WTC11 (cell line): Measurements from ENCODE around the gene CDH13. TPM values are rescaled to one million over a fixed set of nuclear protein-coding genes. Genes with fewer than 3 reads are reported as not detected.

Experiments
- ATAC-seq: fragments of 200-7000 bp; cut with Tn5 transposase; 2 replicates; pipeline ENCODE4 v1.10.0; 2021; ENCODE audit warnings: mild to moderate bottlenecking, moderate library complexity
- CTCF ChIA-PET: fragments of 300-600 bp; sonication (Branson Sonifier 250); formaldehyde crosslinking; loops from one replicate; lab custom pipeline; 2021; ENCODE audit warnings: antibody characterized with exemption; lab: Charles Lee
- POLR2A ChIA-PET: fragments of 350-600 bp; sonication (Branson Sonifier 250); formaldehyde crosslinking; loops from one replicate; lab custom pipeline; 2021; ENCODE audit warnings: antibody characterized with exemption; lab: Charles Lee
- DNase-seq: peaks from one replicate; pipeline ENCODE4 v3.0.0; 2021; ENCODE audit warnings: low spot score
- H3K27ac Mint-ChIP-seq: 2 replicates; pipeline ENCODE4 v1.8.0; 2021; ENCODE audit warnings: mixed read lengths
- H3K27me3 Mint-ChIP-seq: 2 replicates; pipeline ENCODE4 v1.8.0; 2021; ENCODE audit warnings: low read depth, mild to moderate bottlenecking, moderate library complexity, mixed read lengths
- H3K36me3 Mint-ChIP-seq: 2 replicates; pipeline ENCODE4 v1.8.0; 2021; ENCODE audit warnings: mixed read lengths
- H3K4me1 Mint-ChIP-seq: 2 replicates; pipeline ENCODE4 v1.8.0; 2022; ENCODE audit warnings: mixed read lengths
- H3K4me3 Mint-ChIP-seq: 2 replicates; pipeline ENCODE4 v1.8.0; 2021; ENCODE audit warnings: mild to moderate bottlenecking, moderate library complexity, mixed read lengths
- H3K9me3 Mint-ChIP-seq: 2 replicates; pipeline ENCODE4 v1.8.0; 2021; ENCODE audit warnings: mixed read lengths
- ATF6 ChIP-seq: sonication (generic); formaldehyde crosslinking; IDR thresholded peaks from 2 replicates; pipeline ENCODE4 v1.8.1; 2023; ENCODE audit warnings: mild to moderate bottlenecking, missing genetic modification reagents
- CREM ChIP-seq: sonication (generic); formaldehyde crosslinking; IDR thresholded peaks from 2 replicates; pipeline ENCODE4 v1.8.1; 2022; ENCODE audit warnings: mild to moderate bottlenecking, missing genetic modification reagents, moderate library complexity
- E2F4 ChIP-seq: sonication (generic); formaldehyde crosslinking; IDR thresholded peaks from 2 replicates; pipeline ENCODE4 v1.8.1; 2022; ENCODE audit warnings: low read depth, mild to moderate bottlenecking, moderate library complexity, missing genetic modification reagents, borderline replicate concordance
- ELF4 ChIP-seq: sonication (generic); formaldehyde crosslinking; IDR thresholded peaks from 2 replicates; pipeline ENCODE4 v1.8.1; 2022; ENCODE audit warnings: low read depth, mild to moderate bottlenecking, moderate library complexity, missing genetic modification reagents
- ESRRA ChIP-seq: sonication (generic); formaldehyde crosslinking; IDR thresholded peaks from 2 replicates; pipeline ENCODE4 v1.8.1; 2022; ENCODE audit warnings: mild to moderate bottlenecking, missing genetic modification reagents, borderline replicate concordance
- MYBL2 ChIP-seq: sonication (generic); formaldehyde crosslinking; IDR thresholded peaks from 2 replicates; pipeline ENCODE4 v1.8.1; 2023; ENCODE audit warnings: mild to moderate bottlenecking, moderate library complexity, missing genetic modification reagents
- NR3C1 ChIP-seq: sonication (generic); formaldehyde crosslinking; conservative IDR thresholded peaks from 2 replicates; pipeline ENCODE4 v1.8.1; 2023; ENCODE audit warnings: low read depth, mild to moderate bottlenecking, missing genetic modification reagents
- OVOL2 ChIP-seq: fragments of 250-450 bp; sonication (Bioruptor Pico); IDR thresholded peaks from 2 replicates; pipeline ENCODE4 v1.9.0; 2021; ENCODE audit warnings: mild to moderate bottlenecking, borderline replicate concordance
- TEAD1 ChIP-seq: sonication (generic); formaldehyde crosslinking; IDR thresholded peaks from 2 replicates; pipeline ENCODE4 v1.8.0; 2022; ENCODE audit warnings: mild to moderate bottlenecking, missing genetic modification reagents
- USF2 ChIP-seq: sonication (generic); formaldehyde crosslinking; IDR thresholded peaks from 2 replicates; pipeline ENCODE4 v1.8.1; 2023; ENCODE audit warnings: mild to moderate bottlenecking, missing genetic modification reagents, moderate library complexity
- ZNF532 ChIP-seq: fragments of 250-450 bp; sonication (Bioruptor Pico); IDR thresholded peaks from 2 replicates; pipeline ENCODE4 v1.9.0; 2021; ENCODE audit warnings: mild to moderate bottlenecking, borderline replicate concordance
- total RNA-seq: library from RNA; stranded (reverse); gene quantifications from 3 replicates; pipeline ENCODE4 v1.2.3, GENCODE V29; 2021
- TF ChIP-seq, protein P1 (sequence below): sonication (generic); formaldehyde crosslinking; conservative IDR thresholded peaks from 2 replicates; pipeline ENCODE4 v1.8.1; 2022; ENCODE audit warnings: mild to moderate bottlenecking, missing genetic modification reagents
- TF ChIP-seq, protein P2 (sequence below): sonication (generic); formaldehyde crosslinking; IDR thresholded peaks from 2 replicates; pipeline ENCODE4 v1.8.1; 2022; ENCODE audit warnings: mild to moderate bottlenecking, moderate library complexity, missing genetic modification reagents
- TF ChIP-seq, protein P3 (sequence below): sonication (generic); formaldehyde crosslinking; conservative IDR thresholded peaks from 2 replicates; pipeline ENCODE4 v1.8.1; 2023; ENCODE audit warnings: mild to moderate bottlenecking, low read depth, missing genetic modification reagents, moderate library complexity

CDH13 gene
- total RNA-seq, 1 experiment from 2014 or later, result 0.81 TPM

GRCh38 chr16:82672676-82673075 lies 45.9 kb downstream of the CDH13 start:
- POLR2A ChIA-PET, result no interaction called here
- no peaks in the 10 kb centered on the region for H3K9me3 Mint-ChIP-seq
- H3K4me1 Mint-ChIP-seq, result no peaks in the 10 kb centered on the region
- DNase-seq (no peak), ATAC-seq (no peak)
- no peak overlapping the region for H3K4me3 Mint-ChIP-seq
- TF ChIP-seq ESRRA (no peak), CREM (CRISPR knock-in tag) (no peak), ELF4 (no peak), OVOL2 (CRISPR knock-in tag) (no peak), TEAD1 (CRISPR knock-in tag) (no peak), ATF6 (CRISPR knock-in tag) (no peak), MYBL2 (CRISPR knock-in tag) (no peak), NR3C1 (CRISPR knock-in tag) (no peak), USF2 (CRISPR knock-in tag) (no peak), ZNF532 (CRISPR knock-in tag) (no peak), E2F4 (CRISPR knock-in tag) (no peak)
- TF ChIP-seq, protein P1, sequence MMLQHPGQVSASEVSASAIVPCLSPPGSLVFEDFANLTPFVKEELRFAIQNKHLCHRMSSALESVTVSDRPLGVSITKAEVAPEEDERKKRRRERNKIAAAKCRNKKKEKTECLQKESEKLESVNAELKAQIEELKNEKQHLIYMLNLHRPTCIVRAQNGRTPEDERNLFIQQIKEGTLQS (CRISPR knock-in tag), result no peak
- TF ChIP-seq, protein P2, sequence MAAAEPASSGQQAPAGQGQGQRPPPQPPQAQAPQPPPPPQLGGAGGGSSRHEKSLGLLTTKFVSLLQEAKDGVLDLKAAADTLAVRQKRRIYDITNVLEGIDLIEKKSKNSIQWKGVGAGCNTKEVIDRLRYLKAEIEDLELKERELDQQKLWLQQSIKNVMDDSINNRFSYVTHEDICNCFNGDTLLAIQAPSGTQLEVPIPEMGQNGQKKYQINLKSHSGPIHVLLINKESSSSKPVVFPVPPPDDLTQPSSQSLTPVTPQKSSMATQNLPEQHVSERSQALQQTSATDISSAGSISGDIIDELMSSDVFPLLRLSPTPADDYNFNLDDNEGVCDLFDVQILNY (CRISPR knock-in tag), result no peak
- TF ChIP-seq, protein P3, sequence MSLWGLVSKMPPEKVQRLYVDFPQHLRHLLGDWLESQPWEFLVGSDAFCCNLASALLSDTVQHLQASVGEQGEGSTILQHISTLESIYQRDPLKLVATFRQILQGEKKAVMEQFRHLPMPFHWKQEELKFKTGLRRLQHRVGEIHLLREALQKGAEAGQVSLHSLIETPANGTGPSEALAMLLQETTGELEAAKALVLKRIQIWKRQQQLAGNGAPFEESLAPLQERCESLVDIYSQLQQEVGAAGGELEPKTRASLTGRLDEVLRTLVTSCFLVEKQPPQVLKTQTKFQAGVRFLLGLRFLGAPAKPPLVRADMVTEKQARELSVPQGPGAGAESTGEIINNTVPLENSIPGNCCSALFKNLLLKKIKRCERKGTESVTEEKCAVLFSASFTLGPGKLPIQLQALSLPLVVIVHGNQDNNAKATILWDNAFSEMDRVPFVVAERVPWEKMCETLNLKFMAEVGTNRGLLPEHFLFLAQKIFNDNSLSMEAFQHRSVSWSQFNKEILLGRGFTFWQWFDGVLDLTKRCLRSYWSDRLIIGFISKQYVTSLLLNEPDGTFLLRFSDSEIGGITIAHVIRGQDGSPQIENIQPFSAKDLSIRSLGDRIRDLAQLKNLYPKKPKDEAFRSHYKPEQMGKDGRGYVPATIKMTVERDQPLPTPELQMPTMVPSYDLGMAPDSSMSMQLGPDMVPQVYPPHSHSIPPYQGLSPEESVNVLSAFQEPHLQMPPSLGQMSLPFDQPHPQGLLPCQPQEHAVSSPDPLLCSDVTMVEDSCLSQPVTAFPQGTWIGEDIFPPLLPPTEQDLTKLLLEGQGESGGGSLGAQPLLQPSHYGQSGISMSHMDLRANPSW, result no peak
- no peaks in the 10 kb centered on the region for H3K27me3 Mint-ChIP-seq
- H3K36me3 Mint-ChIP-seq, result no peaks in the 10 kb centered on the region
- no peak overlapping the region for H3K27ac Mint-ChIP-seq
- CTCF ChIA-PET, result no interaction called here
